Naive B cell (primary cell): ENCODE measurements around the gene RPL18A. TPM values are rescaled to one million over a fixed set of nuclear protein-coding genes. Genes with fewer than 3 reads are reported as not detected.

Source experiments
- ATAC-seq, 2 donors: fragments of 150-1000 bp; cut with Tn5 transposase; 2 replicates each; pipeline ENCODE4 v1.10.0; 2021; ENCODE audit warnings: low read depth in 2 of 2, mild to moderate bottlenecking in 2 of 2, moderate library complexity in 2 of 2
- DNase-seq: peaks from one replicate; pipeline ENCODE4 v3.0.0; 2022
- H3K27ac Mint-ChIP-seq, 6 donors: one replicate each; pipeline ENCODE4 v1.8.0; 2020 to 2022; ENCODE audit warnings: mild to moderate bottlenecking in 6 of 6, mixed read lengths in 6 of 6, moderate library complexity in 5 of 6, inconsistent platforms in 2 of 6
- H3K27me3 Mint-ChIP-seq, 3 donors: one replicate each; pipeline ENCODE4 v1.8.0; 2021 to 2022; ENCODE audit warnings: mixed read lengths in 3 of 3, mild to moderate bottlenecking in 1 of 3
- H3K36me3 Mint-ChIP-seq, 2 donors: one replicate each; pipeline ENCODE4 v1.8.0; 2020 to 2022; ENCODE audit warnings: mixed read lengths in 2 of 2, inconsistent platforms in 1 of 2, mild to moderate bottlenecking in 1 of 2
- H3K4me1 Mint-ChIP-seq, 3 donors: one replicate each; pipeline ENCODE4 v1.8.0; 2020 to 2022; ENCODE audit warnings: mixed read lengths in 3 of 3, inconsistent platforms in 1 of 3, mild to moderate bottlenecking in 1 of 3, moderate library complexity in 1 of 3
- H3K4me3 Mint-ChIP-seq, 8 donors: one replicate each; pipeline ENCODE4 v1.8.0; 2020 to 2022; ENCODE audit warnings: mild to moderate bottlenecking in 8 of 8, mixed read lengths in 8 of 8, moderate library complexity in 8 of 8, inconsistent platforms in 2 of 8
- H3K9me3 Mint-ChIP-seq, 7 donors: one replicate each; pipeline ENCODE4 v1.8.0; 2020 to 2022; ENCODE audit warnings: mixed read lengths in 7 of 7, mild to moderate bottlenecking in 5 of 7, inconsistent platforms in 2 of 7, moderate library complexity in 1 of 7
- polyA plus RNA-seq, 6 donors: library from polyadenylated mRNA; unstranded; fragments of 300-500 nt; fragmentation: Illumina TruSeq; gene quantifications; one replicate each; pipeline ENCODE4 v1.2.3, GENCODE V29; 2021; ENCODE audit warnings: low read depth in 6 of 6

The RPL18A gene
- polyA plus RNA-seq, 6 donors from 2014 or later, result 4,544 to 6,141 (median 5,279) TPM

DNA sequence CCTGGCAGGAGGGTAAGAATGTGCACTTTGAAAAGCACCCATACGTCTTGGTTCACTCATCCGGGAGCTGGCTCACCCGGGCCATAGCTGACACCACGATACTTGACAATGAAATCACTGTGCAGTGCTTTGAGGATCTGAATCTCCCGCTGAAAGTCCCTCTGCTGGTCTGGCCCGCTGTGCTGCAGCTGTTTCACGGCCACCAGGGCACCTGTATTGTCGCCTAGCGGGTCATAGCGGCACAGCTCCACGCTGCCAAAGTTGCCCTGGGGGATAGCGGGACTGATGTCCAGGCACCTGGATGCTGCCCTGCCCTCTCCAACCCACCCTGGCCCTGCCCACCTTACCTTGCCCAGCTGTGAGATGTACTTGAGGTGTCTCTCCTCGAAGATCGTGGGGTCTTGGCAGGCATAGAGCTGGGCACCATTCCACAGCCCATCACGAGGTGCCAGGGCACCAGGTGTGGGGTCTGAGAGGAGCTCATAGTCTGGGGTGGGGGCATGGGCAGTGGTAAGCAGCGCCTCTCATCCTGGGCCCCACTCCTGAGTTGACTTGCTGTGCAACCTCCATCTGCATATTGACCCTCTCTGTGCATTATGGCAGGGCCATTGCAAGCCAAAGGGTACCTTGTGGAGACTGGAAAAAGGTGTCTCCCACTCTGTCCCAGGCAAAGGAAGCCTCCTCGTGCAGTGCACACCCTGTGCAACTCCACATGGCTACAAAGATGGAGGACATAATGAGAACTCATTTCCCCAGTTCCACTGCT, 27.1 kb upstream of the RPL18A start:
- peaks cover 19 to 50% of the 10 kb centered on the region in 2 donors for H3K36me3 Mint-ChIP-seq
- ATAC-seq (no peak), DNase-seq (no peak)
- H3K4me1 Mint-ChIP-seq, result peaks cover 7 to 16% (median 11%) of the 10 kb centered on the region in 3 donors
- H3K4me3 Mint-ChIP-seq, result no peak overlapping the region
- H3K27me3 Mint-ChIP-seq, result no peaks in the 10 kb centered on the region
- H3K27ac Mint-ChIP-seq, result peak overlapping the region in 1 of 6 donors; percentile 3
- no peaks in the 10 kb centered on the region for H3K9me3 Mint-ChIP-seq

DNA sequence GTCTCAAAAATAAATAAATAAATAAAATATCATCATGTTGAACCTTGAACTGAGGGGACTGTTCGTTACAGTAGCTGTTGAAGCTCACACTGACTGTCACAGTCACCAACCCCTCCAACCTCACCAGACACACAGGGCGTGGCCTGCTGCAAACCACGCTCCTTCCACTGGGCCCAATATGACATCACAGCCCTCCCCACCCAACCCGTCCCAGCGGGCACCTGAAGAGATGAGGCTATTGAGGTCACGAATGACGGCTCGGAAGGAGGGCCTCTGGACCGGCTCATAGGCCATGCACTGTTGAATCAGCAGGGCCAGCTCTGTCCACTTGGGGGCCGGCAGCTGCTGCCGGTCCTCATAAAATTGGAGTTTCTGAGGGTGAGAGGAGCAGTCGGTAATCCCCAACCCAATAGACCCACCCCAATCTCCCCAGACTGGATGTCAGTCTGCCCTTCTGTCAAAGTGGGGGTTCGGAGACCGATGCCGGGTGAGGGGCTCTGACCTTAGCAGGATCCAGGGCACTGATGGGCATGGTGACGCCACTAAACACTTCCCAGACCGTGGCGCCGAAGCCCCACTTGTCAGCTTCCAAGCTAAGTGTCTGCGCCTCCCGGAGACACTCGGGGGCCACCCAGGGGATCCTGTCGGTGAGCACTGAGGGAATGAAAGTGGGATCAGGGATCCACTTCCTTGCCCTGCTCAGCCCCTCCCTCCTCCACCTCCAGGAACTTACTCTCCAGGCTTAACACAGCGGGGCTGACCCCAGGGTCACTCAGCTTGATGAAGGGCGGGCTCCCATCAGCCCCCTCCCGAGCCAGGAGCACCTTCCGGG, 25.1 kb upstream of the RPL18A start:
- DNase-seq (no peak), ATAC-seq (no peak)
- Mint-ChIP-seq H3K4me3 (no peak overlapping the region), H3K27me3 (no peaks in the 10 kb centered on the region), H3K27ac (no peak overlapping the region), H3K36me3 (peaks cover 25 to 48% of the 10 kb centered on the region in 2 donors), H3K9me3 (no peaks in the 10 kb centered on the region), H3K4me1 (peaks cover 7 to 13% (median 11%) of the 10 kb centered on the region in 3 donors)

DNA sequence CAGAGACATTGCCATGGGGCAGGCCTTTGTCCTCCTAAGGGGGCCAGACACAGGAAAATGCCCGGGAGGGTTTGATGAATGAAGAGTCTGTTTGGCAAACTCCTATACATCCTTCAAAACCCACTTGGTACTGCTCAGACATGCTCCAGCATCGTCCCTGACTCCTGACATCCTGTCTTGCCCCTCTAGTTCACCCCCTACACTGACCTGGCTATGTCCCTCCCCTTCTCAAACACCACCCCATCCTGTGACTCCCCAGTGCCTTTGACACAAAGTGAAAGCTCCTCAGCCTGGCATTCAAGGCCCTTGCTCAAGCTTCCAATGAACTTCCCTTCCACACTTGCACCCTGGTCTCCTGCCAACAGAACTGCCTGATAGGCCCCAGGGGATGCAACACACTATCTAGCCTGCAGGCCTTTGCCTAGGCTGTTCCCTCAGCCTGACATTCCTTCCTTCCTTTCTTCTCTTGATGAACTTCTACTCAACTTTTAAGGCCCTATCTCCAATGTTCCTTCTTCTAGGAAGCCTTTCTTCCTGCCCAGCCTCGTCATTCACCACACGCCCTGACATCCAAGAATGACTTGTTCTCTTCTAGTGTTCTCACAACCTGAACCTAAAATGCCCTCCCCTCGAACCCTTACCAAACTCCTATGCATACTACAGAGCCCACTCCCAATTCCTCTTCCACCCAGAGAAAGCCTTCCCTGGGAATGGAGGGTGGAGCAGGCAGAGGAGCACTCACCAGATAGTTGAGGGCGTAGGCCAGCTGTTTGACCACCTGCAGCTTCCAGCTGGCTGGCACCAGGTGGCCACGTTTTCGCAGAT, 24.3 kb upstream of the RPL18A start:
- no peak for ATAC-seq
- no peak for DNase-seq
- Mint-ChIP-seq H3K27me3 (no peaks in the 10 kb centered on the region), H3K36me3 (peaks cover 25 to 42% of the 10 kb centered on the region in 2 donors), H3K9me3 (no peaks in the 10 kb centered on the region), H3K4me1 (peaks cover 8 to 10% (median 8%) of the 10 kb centered on the region in 3 donors), H3K27ac (peak overlapping the region in 5 of 6 donors; percentile 14 to 82 (median 78)), H3K4me3 (peak overlapping the region in 2 of 8 donors; percentile 17 to 42)

DNA sequence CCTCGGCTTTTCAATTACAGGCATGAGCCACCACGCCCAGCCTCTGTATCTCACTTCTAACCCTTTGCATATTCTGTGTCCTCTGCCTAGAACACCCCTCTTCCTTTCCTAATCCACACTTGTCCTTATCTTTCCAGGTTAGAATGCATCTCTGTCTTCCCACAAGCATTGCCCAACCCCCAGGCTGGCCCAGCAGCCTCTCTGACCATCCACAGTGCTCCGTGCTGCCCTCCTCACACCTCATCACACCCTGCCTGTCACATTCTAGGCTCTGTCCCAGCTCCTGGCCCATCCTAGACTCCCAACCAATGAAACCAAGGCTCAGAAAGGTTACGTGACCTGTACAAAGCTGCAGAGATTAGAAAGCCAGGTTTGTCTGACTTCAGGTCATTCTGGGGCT, 23.2 kb upstream of the RPL18A start:
- no peak for DNase-seq
- H3K9me3 Mint-ChIP-seq, result no peaks in the 10 kb centered on the region
- peaks cover 24 to 45% of the 10 kb centered on the region in 2 donors for H3K36me3 Mint-ChIP-seq
- H3K27ac Mint-ChIP-seq, result peak overlapping the region in 1 of 6 donors; percentile 92
- H3K4me1 Mint-ChIP-seq, result peaks cover 8 to 11% (median 11%) of the 10 kb centered on the region in 3 donors
- H3K27me3 Mint-ChIP-seq, result no peaks in the 10 kb centered on the region
- ATAC-seq, result no peak
- peak overlapping the region in 1 of 8 donors; percentile 12 for H3K4me3 Mint-ChIP-seq

DNA sequence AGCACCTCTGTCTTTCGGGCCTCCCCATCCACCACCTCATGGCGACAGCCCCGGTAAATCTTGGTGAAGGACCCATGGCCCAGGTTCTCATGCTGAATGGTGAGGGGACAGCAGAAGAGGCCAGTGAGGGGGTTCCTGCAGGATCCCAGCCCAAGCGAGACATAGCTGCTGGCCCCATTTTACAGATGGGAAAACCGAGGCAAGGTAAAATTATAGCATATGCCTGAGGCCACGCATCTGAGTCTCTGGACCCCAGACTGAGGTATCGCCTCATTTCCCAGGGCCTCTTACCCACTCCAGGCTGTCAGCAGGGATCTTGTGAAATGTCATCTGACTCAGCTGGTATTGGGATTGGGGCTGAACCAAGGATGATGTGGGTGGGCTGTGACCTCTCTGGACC, 21.7 kb upstream of the RPL18A start:
- ATAC-seq (no peak), DNase-seq (no peak)
- Mint-ChIP-seq H3K36me3 (peaks cover 20 to 40% of the 10 kb centered on the region in 2 donors), H3K9me3 (no peaks in the 10 kb centered on the region), H3K4me3 (no peak overlapping the region), H3K27ac (peak overlapping the region in 1 of 6 donors; percentile 90), H3K4me1 (peaks cover 11 to 12% (median 11%) of the 10 kb centered on the region in 3 donors), H3K27me3 (no peaks in the 10 kb centered on the region)

DNA sequence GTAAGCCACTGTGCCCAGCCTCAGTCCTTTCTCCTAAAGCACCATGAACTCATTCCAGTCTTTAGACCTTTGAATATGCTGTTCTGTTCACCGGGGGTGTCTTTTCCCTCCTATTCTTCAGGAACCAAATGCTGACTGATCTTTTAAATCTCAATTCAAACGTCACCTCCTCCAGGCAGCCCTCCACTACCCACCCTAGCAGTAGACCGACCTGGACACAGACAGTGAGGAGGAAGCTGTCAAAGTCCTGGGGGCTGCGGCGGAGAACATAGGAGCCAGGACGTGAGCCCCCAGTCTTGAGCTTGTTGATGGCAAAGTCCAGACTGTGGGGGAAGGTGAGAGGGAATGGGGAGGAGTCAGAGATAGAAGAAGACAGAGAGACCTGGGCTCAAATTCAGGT, 19.7 kb upstream of the RPL18A start:
- DNase-seq (no peak), ATAC-seq (no peak)
- Mint-ChIP-seq H3K4me1 (peaks cover 24 to 26% (median 25%) of the 10 kb centered on the region in 3 donors), H3K27ac (peak overlapping the region in 2 of 6 donors; percentile 19 to 54), H3K4me3 (no peak overlapping the region), H3K9me3 (no peaks in the 10 kb centered on the region), H3K27me3 (no peaks in the 10 kb centered on the region), H3K36me3 (peaks cover 20 to 38% of the 10 kb centered on the region in 2 donors)

DNA sequence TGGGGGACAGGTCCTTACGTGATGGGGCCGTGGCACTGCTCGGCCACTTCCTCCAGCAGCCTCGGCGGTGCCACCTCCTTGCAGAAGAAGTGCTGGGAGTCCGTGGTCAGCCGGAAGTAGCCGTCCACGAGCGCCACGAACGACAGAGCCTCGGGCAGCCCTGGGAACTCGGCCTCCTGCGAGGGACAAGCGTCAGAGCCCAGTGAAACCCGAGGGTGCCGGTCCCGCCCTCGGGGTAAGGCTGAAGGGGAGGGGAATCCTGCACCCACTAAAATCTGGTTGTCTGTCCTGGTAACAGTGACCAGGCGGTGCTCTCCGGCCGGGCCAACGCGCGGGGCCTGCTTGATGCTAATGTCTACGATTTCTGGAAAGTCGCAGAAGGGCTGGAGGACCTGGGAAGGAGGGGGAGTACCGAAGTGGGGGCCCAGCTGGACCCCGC, 18.3 kb upstream of the RPL18A start:
- peaks cover 25 to 35% (median 34%) of the 10 kb centered on the region in 3 donors for H3K4me1 Mint-ChIP-seq
- no peaks in the 10 kb centered on the region for H3K9me3 Mint-ChIP-seq
- H3K27me3 Mint-ChIP-seq, result no peaks in the 10 kb centered on the region
- peak overlapping the region in 2 of 6 donors; percentile 1 to 94 for H3K27ac Mint-ChIP-seq
- DNase-seq (no peak), ATAC-seq (no peak)
- H3K36me3 Mint-ChIP-seq, result peaks cover 10 to 25% of the 10 kb centered on the region in 2 donors
- H3K4me3 Mint-ChIP-seq, result no peak overlapping the region

DNA sequence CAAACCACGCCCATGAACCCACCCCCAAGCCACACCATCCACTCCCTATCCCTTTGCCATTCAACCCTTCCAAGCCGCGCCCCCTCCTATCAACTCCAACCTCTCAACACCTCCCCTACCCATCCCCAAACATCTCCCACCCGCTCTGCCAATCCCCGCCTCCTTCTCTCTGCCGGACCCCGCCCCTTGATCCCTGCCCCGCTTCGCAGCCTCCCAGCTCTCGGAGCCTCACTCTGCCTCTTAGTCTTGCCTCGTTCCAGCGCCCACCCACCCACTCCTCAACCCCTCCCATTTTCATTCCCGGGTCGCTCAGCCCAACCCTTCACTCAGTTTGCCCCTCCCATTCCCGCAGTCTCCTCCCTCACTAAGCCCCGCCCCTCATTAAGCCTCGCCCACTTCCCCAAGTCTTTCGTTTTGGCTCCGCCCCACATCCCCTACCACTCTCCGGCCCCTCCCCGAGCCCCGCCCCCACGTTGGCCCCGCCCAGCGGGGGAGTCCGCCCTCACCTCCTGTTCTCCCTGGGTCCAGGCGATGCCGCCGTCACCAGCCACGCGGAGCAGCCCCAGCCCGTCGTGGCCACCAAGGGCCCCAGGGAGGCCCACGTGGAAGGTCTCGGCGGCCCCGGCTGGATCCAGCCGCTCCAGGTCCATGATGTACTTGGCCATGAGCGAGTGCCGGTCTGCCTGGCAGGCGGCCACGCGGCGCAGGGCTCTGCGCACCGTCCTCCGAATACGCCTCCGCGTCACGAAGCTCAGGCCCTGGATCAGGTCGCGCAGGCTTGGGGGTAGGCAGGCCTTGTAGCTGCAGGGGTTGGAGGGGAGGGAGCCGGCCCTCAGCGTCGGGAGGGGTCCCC, 17.7 kb upstream of the RPL18A start:
- Mint-ChIP-seq H3K4me1 (peaks cover 22 to 39% (median 36%) of the 10 kb centered on the region in 3 donors), H3K9me3 (no peaks in the 10 kb centered on the region), H3K4me3 (no peak overlapping the region), H3K27ac (peak overlapping the region in 2 of 6 donors; percentile 75 to 94), H3K36me3 (peaks cover 7 to 18% of the 10 kb centered on the region in 2 donors), H3K27me3 (no peaks in the 10 kb centered on the region)
- peak in 1 of 2 donors; percentile 25 for ATAC-seq
- no peak for DNase-seq

DNA sequence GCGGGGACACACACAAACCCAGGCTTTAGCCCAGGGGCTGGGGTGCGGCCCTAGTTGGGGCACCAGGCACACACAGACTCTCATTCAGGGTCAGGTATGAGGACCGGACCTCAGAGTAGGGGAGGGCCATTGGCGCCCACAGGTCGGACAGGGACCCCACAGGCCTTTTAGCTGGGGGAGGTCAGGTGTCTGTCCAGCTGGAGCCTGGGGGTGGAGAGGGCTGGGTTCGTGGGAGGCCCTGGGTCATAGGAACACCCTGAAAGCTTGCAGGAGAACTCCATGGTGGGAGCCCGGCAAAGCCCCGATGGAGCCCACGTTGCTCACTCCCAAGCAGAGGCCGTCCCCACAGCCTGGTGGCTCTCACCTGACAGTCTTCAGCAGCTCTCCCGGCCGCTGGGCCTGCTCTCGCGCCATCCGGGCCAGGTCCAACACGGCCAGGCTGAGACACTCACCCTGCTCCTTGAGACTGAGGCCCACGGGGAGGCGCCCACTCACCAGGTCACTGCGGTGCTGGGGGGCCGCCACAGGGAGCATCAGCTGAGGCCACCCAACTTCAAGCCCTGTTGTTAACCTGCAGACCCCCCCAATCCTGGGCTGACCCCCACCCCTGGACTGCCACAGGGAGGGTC, 16.9 kb upstream of the RPL18A start:
- H3K27me3 Mint-ChIP-seq, result no peaks in the 10 kb centered on the region
- DNase-seq (no peak), ATAC-seq (no peak)
- peaks cover 4 to 13% of the 10 kb centered on the region in 2 donors for H3K36me3 Mint-ChIP-seq
- no peaks in the 10 kb centered on the region for H3K9me3 Mint-ChIP-seq
- no peak overlapping the region for H3K27ac Mint-ChIP-seq
- H3K4me3 Mint-ChIP-seq, result peak overlapping the region in 1 of 8 donors; percentile 41
- peaks cover 25 to 46% (median 39%) of the 10 kb centered on the region in 3 donors for H3K4me1 Mint-ChIP-seq

DNA sequence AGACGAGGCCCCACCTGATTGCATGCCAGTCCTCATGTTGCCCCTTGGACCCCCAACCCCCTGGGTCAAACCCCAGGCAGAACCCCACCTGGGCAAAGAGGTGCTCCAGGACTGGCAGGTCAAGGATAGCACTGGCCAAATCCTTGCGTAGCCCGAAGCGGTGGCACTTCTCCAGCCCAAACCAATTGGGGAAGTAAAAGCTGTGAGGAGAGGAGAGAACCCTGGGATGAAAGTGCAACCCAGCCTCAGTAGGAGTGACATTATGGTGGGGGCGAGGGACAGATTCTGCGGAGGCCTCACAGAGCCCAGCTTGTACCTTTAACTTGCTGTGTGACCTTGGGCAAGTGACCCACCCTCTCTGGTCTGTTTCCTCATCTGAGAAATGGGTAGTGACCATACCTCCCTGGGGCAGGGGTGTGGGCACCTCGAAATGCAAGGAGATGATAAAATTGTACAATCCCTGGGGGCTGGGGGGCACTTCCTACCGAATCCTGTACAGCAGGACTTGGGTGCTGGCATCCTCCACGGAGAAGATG, 16.4 kb upstream of the RPL18A start:
- Mint-ChIP-seq H3K4me3 (peak overlapping the region in 2 of 8 donors; percentile 29 to 41), H3K36me3 (peaks cover 0 to 9% of the 10 kb centered on the region in 2 donors), H3K27ac (no peak overlapping the region), H3K9me3 (no peaks in the 10 kb centered on the region), H3K27me3 (no peaks in the 10 kb centered on the region), H3K4me1 (peaks cover 30 to 51% (median 44%) of the 10 kb centered on the region in 3 donors)
- ATAC-seq, result no peak
- no peak for DNase-seq

DNA sequence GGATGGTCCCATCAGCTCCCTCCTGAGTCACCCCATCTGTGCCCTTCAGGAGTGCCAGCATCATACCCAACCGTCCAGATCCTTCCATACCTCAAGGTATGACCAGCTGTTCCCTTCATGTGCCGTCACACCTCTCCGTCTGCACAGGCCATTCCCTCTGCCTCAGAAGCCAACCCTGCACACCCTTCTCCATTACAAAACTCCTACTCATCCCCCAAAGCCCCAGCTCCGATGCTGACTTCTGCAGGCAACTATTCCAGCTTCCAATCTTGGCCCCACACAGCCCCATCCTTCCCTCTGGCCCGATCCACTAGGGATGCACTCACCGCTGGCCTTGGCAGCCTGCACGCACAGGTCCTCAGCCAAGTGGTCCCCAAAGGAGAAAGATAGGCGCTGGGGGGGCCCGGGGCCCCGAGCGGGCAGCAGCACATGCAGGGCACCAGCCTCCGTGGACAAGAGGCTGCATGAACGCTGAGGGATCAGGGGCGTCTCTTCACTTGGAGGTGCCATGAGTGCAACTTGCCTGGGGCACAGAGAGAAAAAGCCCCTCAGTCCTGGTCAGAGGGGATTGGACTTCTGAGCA, 15.7 kb upstream of the RPL18A start:
- H3K36me3 Mint-ChIP-seq, result peaks cover 0 to 9% of the 10 kb centered on the region in 2 donors
- no peaks in the 10 kb centered on the region for H3K9me3 Mint-ChIP-seq
- H3K4me3 Mint-ChIP-seq, result peak overlapping the region in 1 of 8 donors; percentile 53
- H3K27ac Mint-ChIP-seq, result peak overlapping the region in 1 of 6 donors; percentile 82
- ATAC-seq (no peak), DNase-seq (no peak)
- no peaks in the 10 kb centered on the region for H3K27me3 Mint-ChIP-seq
- H3K4me1 Mint-ChIP-seq, result peaks cover 36 to 57% (median 51%) of the 10 kb centered on the region in 3 donors
